ENCODE measurements around the gene GTF2F1. TPM values are rescaled to one million over a fixed set of nuclear protein-coding genes. Genes with fewer than 3 reads are reported as not detected.
A peak's percentile ranks its signal among the peaks of the same experiment; 100 is the strongest.

GTF2F1 gene
- polyA plus RNA-seq, 1 experiment = 49.4 TPM

DNA sequence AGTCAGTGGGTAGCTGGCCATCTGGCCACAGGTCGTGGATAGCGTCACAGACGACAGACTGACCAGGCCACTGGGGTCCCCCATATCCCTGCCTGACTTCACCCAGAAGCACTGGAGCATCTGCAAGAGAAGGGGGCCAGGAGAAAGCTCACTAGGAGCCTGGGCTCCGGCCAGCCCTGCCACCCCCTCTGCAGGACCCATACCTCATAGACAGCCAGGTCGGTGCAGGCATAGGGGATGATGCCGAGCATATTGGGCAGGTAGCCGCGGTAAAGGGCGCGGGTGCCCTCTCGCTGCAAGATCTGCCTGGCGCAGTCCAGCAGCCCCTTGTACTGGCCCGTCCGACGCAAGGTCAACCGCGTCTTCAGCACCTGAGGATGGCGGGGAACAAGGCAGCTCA is 34.2 kb upstream of the GTF2F1 start:
- CTCF ChIA-PET = interaction anchor here (0.6 to 0.8 kb wide), 2 partner anchors 9 to 380 kb away, joined by 3 read pairs; no protein-coding TSS in a partner anchor

DNA sequence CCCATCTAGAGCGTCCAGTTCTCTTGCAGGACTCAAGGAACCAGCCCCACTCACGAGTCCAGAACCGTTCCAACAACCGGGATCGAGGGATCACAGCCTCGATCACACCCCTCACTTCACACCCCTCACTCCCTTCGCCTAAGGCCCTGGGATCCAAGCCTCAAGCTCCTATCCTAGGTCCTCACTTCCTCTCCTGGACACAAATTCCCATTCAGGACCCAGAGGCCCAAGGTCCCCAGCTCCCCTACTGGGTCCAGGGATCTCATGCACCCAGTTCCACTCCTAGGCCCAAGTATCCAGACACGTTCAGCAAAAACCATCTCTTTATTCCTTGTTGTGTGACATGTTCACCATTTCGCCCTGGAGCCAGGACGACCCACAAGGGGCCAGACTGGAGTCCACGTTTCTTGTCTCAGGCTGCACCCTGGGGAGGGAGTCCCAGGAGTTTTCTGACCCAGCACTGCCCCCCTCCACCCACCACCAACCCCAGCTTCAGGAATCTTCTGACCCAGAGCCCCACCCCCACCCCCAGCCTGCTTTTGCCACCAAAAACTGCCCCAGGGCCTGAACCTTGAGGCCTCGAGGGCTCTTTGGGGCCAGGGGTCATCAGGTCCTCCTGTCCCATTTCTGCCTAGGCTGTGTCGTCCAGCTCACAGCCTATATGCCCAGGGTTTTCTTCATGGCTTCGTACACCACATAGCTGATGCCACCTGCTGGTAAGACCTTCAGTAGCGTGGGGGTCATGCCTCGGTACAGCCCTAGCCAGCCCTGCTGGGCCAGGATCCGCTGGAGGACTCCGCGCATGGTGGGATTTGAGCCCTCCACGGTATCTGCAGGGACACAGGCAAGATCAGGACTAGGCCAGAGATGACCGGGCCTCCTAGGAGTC is 33.0 kb upstream of the GTF2F1 start:
- ChIA-PET CTCF (interaction anchor here (1.1 to 1.7 kb wide), 3 partner anchors 31 to 55 kb away, joined by 3 read pairs; partner anchors contain the start of gene DENND1C), POLR2A (no interaction called here)
- DNase-seq (ENCODE audit: low read depth) = no peak
- Histone ChIP-seq H3K4me3 (ENCODE audit: low read depth, low read length) (peak overlapping the region; percentile 16; the same call in 1 of the 2 replicates), H3K27me3 (ENCODE audit: control insufficient read depth, insufficient read depth, low read length) (no peaks in the 10 kb centered on the region), H3K36me3 (ENCODE audit: control insufficient read depth, insufficient read depth, low read length) (peaks cover 4% of the 10 kb centered on the region)
- TF ChIP-seq, protein P1, sequence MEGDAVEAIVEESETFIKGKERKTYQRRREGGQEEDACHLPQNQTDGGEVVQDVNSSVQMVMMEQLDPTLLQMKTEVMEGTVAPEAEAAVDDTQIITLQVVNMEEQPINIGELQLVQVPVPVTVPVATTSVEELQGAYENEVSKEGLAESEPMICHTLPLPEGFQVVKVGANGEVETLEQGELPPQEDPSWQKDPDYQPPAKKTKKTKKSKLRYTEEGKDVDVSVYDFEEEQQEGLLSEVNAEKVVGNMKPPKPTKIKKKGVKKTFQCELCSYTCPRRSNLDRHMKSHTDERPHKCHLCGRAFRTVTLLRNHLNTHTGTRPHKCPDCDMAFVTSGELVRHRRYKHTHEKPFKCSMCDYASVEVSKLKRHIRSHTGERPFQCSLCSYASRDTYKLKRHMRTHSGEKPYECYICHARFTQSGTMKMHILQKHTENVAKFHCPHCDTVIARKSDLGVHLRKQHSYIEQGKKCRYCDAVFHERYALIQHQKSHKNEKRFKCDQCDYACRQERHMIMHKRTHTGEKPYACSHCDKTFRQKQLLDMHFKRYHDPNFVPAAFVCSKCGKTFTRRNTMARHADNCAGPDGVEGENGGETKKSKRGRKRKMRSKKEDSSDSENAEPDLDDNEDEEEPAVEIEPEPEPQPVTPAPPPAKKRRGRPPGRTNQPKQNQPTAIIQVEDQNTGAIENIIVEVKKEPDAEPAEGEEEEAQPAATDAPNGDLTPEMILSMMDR (IDR thresholded peaks at IDR 0.05; ENCODE audit: insufficient read depth, low read depth, low read length) = no peak

More for the DNA sequence above, 34.2 kb upstream of the GTF2F1 start:
- Histone ChIP-seq H3K4me3 (ENCODE audit: low read depth, low read length) (no peak overlapping the region), H3K27me3 (ENCODE audit: control insufficient read depth, insufficient read depth, low read length) (no peaks in the 10 kb centered on the region), H3K36me3 (ENCODE audit: control insufficient read depth, insufficient read depth, low read length) (no peaks in the 10 kb centered on the region)
- no peak for DNase-seq (ENCODE audit: low read depth)
- TF ChIP-seq, protein P1 (IDR thresholded peaks at IDR 0.05; ENCODE audit: insufficient read depth, low read depth, low read length) = no peak
- POLR2A ChIA-PET = no interaction called here

DNA sequence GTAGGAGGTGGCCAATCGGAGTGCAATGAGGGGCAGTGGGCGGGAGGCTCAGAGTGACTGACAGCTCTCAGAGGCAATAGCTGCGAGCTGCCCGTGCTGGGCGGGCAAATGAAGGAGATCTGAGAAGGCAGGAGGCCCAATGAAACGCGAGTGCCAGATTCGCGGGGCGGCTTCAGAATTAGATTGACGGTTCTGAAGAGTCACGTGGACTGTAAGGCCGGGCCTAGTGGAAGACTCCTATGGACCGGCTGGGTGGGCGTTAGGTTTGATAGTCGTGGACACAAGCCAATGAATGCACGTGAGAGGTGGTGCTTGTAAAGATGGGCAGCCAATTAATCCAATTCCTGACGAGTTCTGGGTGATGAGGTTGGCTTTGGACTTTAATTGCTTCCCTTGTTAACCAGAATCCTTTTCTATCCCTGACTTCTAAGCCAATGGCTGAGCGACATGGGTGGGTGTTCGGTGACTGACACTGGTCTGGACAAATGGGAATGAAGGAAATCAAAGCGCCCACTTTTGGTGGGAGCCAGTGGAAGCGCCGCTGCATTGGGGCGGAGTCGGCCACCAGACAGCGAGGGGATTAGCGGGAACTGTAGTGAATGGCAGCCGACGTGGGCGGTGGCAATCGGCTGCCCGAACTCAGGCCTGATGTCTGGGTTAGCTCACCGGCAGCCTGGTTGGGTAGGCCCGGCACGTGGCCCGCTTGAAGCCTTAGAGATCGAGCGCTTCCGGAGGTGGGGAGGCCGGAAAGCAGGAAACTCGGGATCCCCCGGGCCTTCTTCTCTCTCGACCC is 32.2 kb upstream of the GTF2F1 start:
- DNase-seq (ENCODE audit: low read depth) = peak; percentile 100

DNA sequence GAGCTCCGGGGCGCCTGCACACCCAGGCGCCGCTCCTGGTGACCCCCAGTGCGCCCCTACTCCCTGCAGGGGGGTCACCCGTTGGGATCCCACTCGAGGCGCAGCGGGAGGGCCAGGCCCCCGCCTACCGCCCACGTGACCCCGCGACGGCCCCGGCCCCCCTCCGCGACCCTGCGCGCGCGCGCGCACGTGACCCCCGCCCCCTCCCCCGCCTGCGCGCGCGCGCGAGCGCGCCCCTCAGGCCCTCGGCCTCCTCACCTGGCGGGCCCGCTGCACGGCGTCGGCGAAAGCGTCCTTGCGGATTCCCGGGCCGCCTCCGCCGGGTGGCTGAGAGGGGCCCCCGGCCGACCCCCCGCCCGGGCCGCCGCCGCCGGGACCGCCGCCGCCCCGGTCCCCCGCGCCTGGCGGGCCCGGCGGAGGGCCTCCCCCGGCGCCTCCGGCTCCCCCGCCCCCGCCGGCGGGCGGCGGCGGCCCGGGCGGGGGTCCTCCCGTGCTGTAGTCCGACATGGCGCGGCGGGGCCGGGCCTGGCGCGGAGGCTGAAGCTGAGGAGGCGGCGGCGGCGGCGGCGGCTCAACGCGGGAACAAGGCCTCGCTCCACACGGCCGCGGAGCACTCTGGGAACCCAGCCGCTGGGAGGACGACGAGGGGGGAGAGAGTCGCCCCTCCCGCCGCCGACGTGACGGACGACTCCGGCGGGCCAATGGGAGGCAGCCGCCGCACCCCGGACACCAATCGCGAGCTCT is 31.4 kb upstream of the GTF2F1 start, which contains the start of gene KHSRP:
KHSRP (minus strand) TSS at position 617 of the 744 bp plus-strand sequence; CDS start at position 507, 110 bp downstream.
- Histone ChIP-seq H3K4me3 (ENCODE audit: low read depth, low read length) (peak within 1 kb of the TSS; percentile 91), H3K27me3 (ENCODE audit: control insufficient read depth, insufficient read depth, low read length) (no peaks in the 10 kb centered on the region), H3K36me3 (ENCODE audit: control insufficient read depth, insufficient read depth, low read length) (peaks cover 18% of the 10 kb centered on the region)
- TF ChIP-seq, protein P1 (IDR thresholded peaks at IDR 0.05; ENCODE audit: insufficient read depth, low read depth, low read length) = no peak
- ChIA-PET POLR2A (interaction anchor here (0.6 kb wide), 2 partner anchors 52 to 686 kb away, joined by 3 to 4 read pairs; partner anchors contain the start of gene ALKBH7), CTCF (interaction anchor here (1.1 to 1.7 kb wide), 3 partner anchors 31 to 57 kb away, joined by 3 read pairs; partner anchors contain the start of gene DENND1C)
- no peak for DNase-seq (ENCODE audit: low read depth)

More for the DNA sequence above, 32.2 kb upstream of the GTF2F1 start:
- ChIA-PET CTCF (interaction anchor here (1.1 to 1.7 kb wide), 3 partner anchors 32 to 56 kb away, joined by 3 read pairs; partner anchors contain the start of gene DENND1C), POLR2A (interaction anchor here (0.6 kb wide), 2 partner anchors 53 to 687 kb away, joined by 3 to 4 read pairs; partner anchors contain the start of gene ALKBH7)
- Histone ChIP-seq H3K4me3 (ENCODE audit: low read depth, low read length) (peak overlapping the region; percentile 16; the same call in 1 of the 2 replicates), H3K36me3 (ENCODE audit: control insufficient read depth, insufficient read depth, low read length) (peaks cover 12% of the 10 kb centered on the region), H3K27me3 (ENCODE audit: control insufficient read depth, insufficient read depth, low read length) (no peaks in the 10 kb centered on the region)
- TF ChIP-seq, protein P1 (IDR thresholded peaks at IDR 0.05; ENCODE audit: insufficient read depth, low read depth, low read length) = no peak

Data from BJ (cell line).